Endothelial cell of umbilical vein (primary cell): ENCODE results near the gene DDHD1.

Source experiments
- EZH2 ChIP-seq: IDR thresholded peaks from 2 replicates; pipeline ENCODE4 v1.6.1; 2012; ENCODE audit warnings: borderline replicate concordance, low read depth, mild to moderate bottlenecking, moderate library complexity, low read length, inconsistent platforms; ENCODE audit not compliant: severe bottlenecking
- FOS ChIP-seq: IDR thresholded peaks from 2 replicates; pipeline ENCODE4 v1.6.1; 2011; ENCODE audit warnings: mild to moderate bottlenecking, low read length, moderate library complexity, borderline replicate concordance; ENCODE audit not compliant: insufficient read depth
- GATA2 ChIP-seq: IDR thresholded peaks from 2 replicates; pipeline ENCODE4 v1.7.0; 2011; ENCODE audit warnings: low read depth, mild to moderate bottlenecking, moderate library complexity, mixed read lengths, low read length; ENCODE audit not compliant: insufficient read length, insufficient read depth
- JUN ChIP-seq: IDR thresholded peaks from 2 replicates; pipeline ENCODE4 v1.6.1; 2011; ENCODE audit warnings: borderline replicate concordance, low read depth; ENCODE audit not compliant: insufficient read length, insufficient read depth
- MYC ChIP-seq: IDR thresholded peaks from one replicate; pipeline ENCODE4 v1.6.1; 2011; ENCODE audit warnings: mild to moderate bottlenecking, low read depth, low read length
- POLR2A ChIP-seq: IDR thresholded peaks from 2 replicates; pipeline ENCODE4 v1.6.1; 2012; ENCODE audit warnings: low read depth, mild to moderate bottlenecking, control low read depth, low read length
- POLR2AphosphoS5 ChIP-seq: IDR thresholded peaks from 2 replicates; pipeline ENCODE4 v1.6.1; 2012; ENCODE audit warnings: low read depth, mild to moderate bottlenecking, control low read depth, low read length, moderate library complexity; ENCODE audit not compliant: insufficient read depth
- TF ChIP-seq, protein P1 (sequence below), 2 donors: IDR thresholded peaks; 1 replicate in 1 of 2; 2 replicates in 1 of 2; pipeline ENCODE4 v1.5.1; 2011; ENCODE audit warnings: low read length in 2 of 2, mild to moderate bottlenecking in 2 of 2, moderate library complexity in 2 of 2, control low read depth in 1 of 2, inconsistent platforms in 1 of 2, low read depth in 1 of 2; ENCODE audit not compliant: insufficient read depth in 1 of 2; ENCODE audit errors: extremely low read depth in 1 of 2
- TF ChIP-seq, protein P2 (sequence below): IDR thresholded peaks from 2 replicates; pipeline ENCODE4 v1.6.1; 2011; ENCODE audit not compliant: insufficient read depth, insufficient read length

DNA sequence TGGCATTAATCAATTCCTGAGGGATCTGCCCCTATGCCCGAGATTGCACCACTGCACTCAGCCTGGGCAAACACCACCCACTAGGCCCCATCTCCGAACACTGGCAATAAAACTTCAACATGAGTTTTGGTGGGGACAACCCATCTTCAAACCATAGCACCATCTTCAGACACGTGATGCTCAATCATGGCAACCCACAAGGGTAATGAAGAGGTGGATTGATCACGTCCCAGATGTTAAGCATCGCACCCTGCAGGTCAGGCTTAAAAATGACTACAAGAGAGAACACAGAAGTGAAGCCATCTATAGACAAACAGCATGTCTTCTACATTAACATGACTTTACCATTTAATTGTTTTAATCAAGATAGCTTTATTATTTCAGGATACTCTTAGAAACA lies 42.8 kb upstream of the DDHD1 start:
- TF ChIP-seq, protein P1, sequence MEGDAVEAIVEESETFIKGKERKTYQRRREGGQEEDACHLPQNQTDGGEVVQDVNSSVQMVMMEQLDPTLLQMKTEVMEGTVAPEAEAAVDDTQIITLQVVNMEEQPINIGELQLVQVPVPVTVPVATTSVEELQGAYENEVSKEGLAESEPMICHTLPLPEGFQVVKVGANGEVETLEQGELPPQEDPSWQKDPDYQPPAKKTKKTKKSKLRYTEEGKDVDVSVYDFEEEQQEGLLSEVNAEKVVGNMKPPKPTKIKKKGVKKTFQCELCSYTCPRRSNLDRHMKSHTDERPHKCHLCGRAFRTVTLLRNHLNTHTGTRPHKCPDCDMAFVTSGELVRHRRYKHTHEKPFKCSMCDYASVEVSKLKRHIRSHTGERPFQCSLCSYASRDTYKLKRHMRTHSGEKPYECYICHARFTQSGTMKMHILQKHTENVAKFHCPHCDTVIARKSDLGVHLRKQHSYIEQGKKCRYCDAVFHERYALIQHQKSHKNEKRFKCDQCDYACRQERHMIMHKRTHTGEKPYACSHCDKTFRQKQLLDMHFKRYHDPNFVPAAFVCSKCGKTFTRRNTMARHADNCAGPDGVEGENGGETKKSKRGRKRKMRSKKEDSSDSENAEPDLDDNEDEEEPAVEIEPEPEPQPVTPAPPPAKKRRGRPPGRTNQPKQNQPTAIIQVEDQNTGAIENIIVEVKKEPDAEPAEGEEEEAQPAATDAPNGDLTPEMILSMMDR (IDR thresholded peaks at IDR 0.05; ENCODE audit: extremely low read depth in 1 of 2, insufficient read depth in 1 of 2, low read depth in 1 of 2, low read length in 2 of 2) = no peak
- no peak for TF ChIP-seq POLR2AphosphoS5
- TF ChIP-seq EZH2 = no peak
- TF ChIP-seq, protein P2, sequence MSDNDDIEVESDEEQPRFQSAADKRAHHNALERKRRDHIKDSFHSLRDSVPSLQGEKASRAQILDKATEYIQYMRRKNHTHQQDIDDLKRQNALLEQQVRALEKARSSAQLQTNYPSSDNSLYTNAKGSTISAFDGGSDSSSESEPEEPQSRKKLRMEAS = no peak
- TF ChIP-seq POLR2A = no peak
- TF ChIP-seq JUN = no peak
- no peak for TF ChIP-seq MYC
- no peak for TF ChIP-seq GATA2
- TF ChIP-seq FOS = no peak
